H9 (cell line): ENCODE measurements around the gene RAD1. TPM values are rescaled to one million over a fixed set of nuclear protein-coding genes. Genes with fewer than 3 reads are reported as not detected.
A peak's percentile ranks its signal among the peaks of the same experiment; 100 is the strongest.

ENCODE experiments used
- DNase-seq: peaks from one replicate; pipeline ENCODE4 v3.0.0-alpha.2; 2017
- H2AFZ ChIP-seq: one replicate; pipeline ENCODE4 v1.6.1; 2013; ENCODE audit warnings: mild to moderate bottlenecking, low read length, control low read depth, moderate library complexity
- H2AK5ac ChIP-seq: 2 replicates; pipeline ENCODE4 v1.6.1; 2013; ENCODE audit warnings: low read length, control low read depth, mixed read lengths; ENCODE audit not compliant: insufficient read length
- H2BK120ac ChIP-seq: one replicate; pipeline ENCODE4 v1.6.1; 2013; ENCODE audit warnings: low read depth, mild to moderate bottlenecking, low read length, control low read depth, inconsistent platforms; ENCODE audit not compliant: poor library complexity, severe bottlenecking
- H2BK12ac ChIP-seq: 2 replicates; pipeline ENCODE4 v1.6.1; 2013; ENCODE audit warnings: low read length, control low read depth, mixed read lengths, low read depth; ENCODE audit not compliant: insufficient read length
- H2BK15ac ChIP-seq: 2 replicates; pipeline ENCODE4 v1.6.1; 2013; ENCODE audit warnings: low read depth, low read length, control low read depth
- H2BK20ac ChIP-seq: one replicate; pipeline ENCODE4 v1.6.1; 2013; ENCODE audit warnings: low read depth, mild to moderate bottlenecking, low read length, control low read depth, inconsistent platforms; ENCODE audit not compliant: poor library complexity, severe bottlenecking
- H2BK5ac ChIP-seq: 2 replicates; pipeline ENCODE4 v1.6.1; 2013; ENCODE audit warnings: low read length, control low read depth, mixed read lengths; ENCODE audit not compliant: insufficient read length
- H3K14ac ChIP-seq: 2 replicates; pipeline ENCODE4 v1.6.1; 2013; ENCODE audit warnings: low read length, control low read depth; ENCODE audit not compliant: insufficient read depth
- H3K18ac ChIP-seq: 2 replicates; pipeline ENCODE4 v1.6.1; 2013; ENCODE audit warnings: low read depth, mild to moderate bottlenecking, mixed read lengths, low read length, control low read depth; ENCODE audit not compliant: insufficient read length
- H3K23ac ChIP-seq: 2 replicates; pipeline ENCODE4 v1.6.1; 2013; ENCODE audit warnings: low read length, control low read depth, mixed read lengths, low read depth; ENCODE audit not compliant: insufficient read length
- H3K23me2 ChIP-seq: 2 replicates; pipeline ENCODE4 v1.6.1; 2013; ENCODE audit warnings: low read depth, mild to moderate bottlenecking, mixed read lengths, low read length, control low read depth; ENCODE audit not compliant: insufficient read length, poor library complexity, severe bottlenecking
- H3K27ac ChIP-seq: 2 replicates; pipeline ENCODE4 v1.5.1; 2013; ENCODE audit warnings: low read length, control low read depth, mixed read lengths, low read depth; ENCODE audit not compliant: insufficient read length
- H3K27me3 ChIP-seq: 2 replicates; pipeline ENCODE4 v1.6.1; 2013; ENCODE audit warnings: low read length, control low read depth, inconsistent platforms; ENCODE audit not compliant: insufficient read depth
- H3K4ac ChIP-seq: 2 replicates; pipeline ENCODE4 v1.6.1; 2013; ENCODE audit warnings: low read depth, mild to moderate bottlenecking, control low read depth, inconsistent platforms, low read length, moderate library complexity
- H3K4me1 ChIP-seq: 2 replicates; pipeline ENCODE4 v1.6.1; 2013; ENCODE audit warnings: low read length, control low read depth, inconsistent platforms; ENCODE audit not compliant: insufficient read depth
- H3K4me2 ChIP-seq: 2 replicates; pipeline ENCODE4 v1.6.1; 2013; ENCODE audit warnings: low read length, control low read depth, mixed read lengths; ENCODE audit not compliant: insufficient read length, insufficient read depth
- H3K56ac ChIP-seq: 2 replicates; pipeline ENCODE4 v1.6.1; 2013; ENCODE audit warnings: low read depth, mild to moderate bottlenecking, mixed read lengths, low read length, control low read depth; ENCODE audit not compliant: insufficient read length
- H3K79me1 ChIP-seq: 2 replicates; pipeline ENCODE4 v1.6.1; 2013; ENCODE audit warnings: low read depth, mild to moderate bottlenecking, moderate library complexity, low read length, control low read depth, inconsistent platforms; ENCODE audit not compliant: insufficient read depth, poor library complexity, severe bottlenecking
- H3K79me2 ChIP-seq: 2 replicates; pipeline ENCODE4 v1.6.1; 2013; ENCODE audit warnings: low read length, control low read depth, inconsistent platforms; ENCODE audit not compliant: insufficient read depth
- H3K9ac ChIP-seq: 2 replicates; pipeline ENCODE4 v1.6.1; 2013; ENCODE audit warnings: low read length, control low read depth, mixed read lengths; ENCODE audit not compliant: insufficient read length; ENCODE audit errors: extremely low read depth
- H3K9me3 ChIP-seq: one replicate; pipeline ENCODE4 v1.6.1; 2013; ENCODE audit warnings: low read depth, low read length, inconsistent platforms; ENCODE audit not compliant: control insufficient read depth
- H3T11ph ChIP-seq: one replicate; pipeline ENCODE4 v1.6.1; 2013; ENCODE audit warnings: mild to moderate bottlenecking, low read length, control low read depth, inconsistent platforms
- H4K20me1 ChIP-seq: one replicate; pipeline ENCODE4 v1.6.1; 2013; ENCODE audit not compliant: control insufficient read depth, insufficient read length, insufficient read depth
- H4K5ac ChIP-seq: 2 replicates; pipeline ENCODE4 v1.6.1; 2013; ENCODE audit warnings: low read depth, mild to moderate bottlenecking, mixed read lengths, low read length, control low read depth; ENCODE audit not compliant: insufficient read length
- H4K8ac ChIP-seq: replicated peaks from 2 replicates; pipeline ENCODE4 v1.6.1; 2013; ENCODE audit warnings: low read length, control low read depth, mixed read lengths, low read depth; ENCODE audit not compliant: insufficient read length
- H4K91ac ChIP-seq: 2 replicates; pipeline ENCODE4 v1.6.1; 2013; ENCODE audit warnings: low read depth, mild to moderate bottlenecking, moderate library complexity, mixed read lengths, low read length, control low read depth; ENCODE audit not compliant: insufficient read length
- H3K27ac Mint-ChIP-seq, 3 experiments: 2 replicates in 2 of 3; 3 replicates in 1 of 3; pipeline ENCODE4 v1.8.0; 2020 to 2021; ENCODE audit warnings: mixed read lengths in 3 of 3, mild to moderate bottlenecking in 1 of 3, moderate library complexity in 1 of 3
- H3K27me3 Mint-ChIP-seq: 2 replicates; pipeline ENCODE4 v1.8.0; 2021; ENCODE audit warnings: low read depth, mild to moderate bottlenecking, moderate library complexity, mixed read lengths
- H3K36me3 Mint-ChIP-seq, 3 experiments: 2 replicates in 2 of 3; 3 replicates in 1 of 3; pipeline ENCODE4 v1.8.0; 2020 to 2021; ENCODE audit warnings: low read depth in 3 of 3, mixed read lengths in 3 of 3; ENCODE audit not compliant: insufficient read depth in 1 of 3
- H3K4me1 Mint-ChIP-seq, 2 experiments: 2 replicates each; pipeline ENCODE4 v1.8.0; 2020; ENCODE audit warnings: mixed read lengths in 2 of 2
- H3K4me3 Mint-ChIP-seq, 2 experiments: 2 replicates in 1 of 2; 3 replicates in 1 of 2; pipeline ENCODE4 v1.8.0; 2020 to 2021; ENCODE audit warnings: mild to moderate bottlenecking in 2 of 2, mixed read lengths in 2 of 2, moderate library complexity in 1 of 2
- H3K9me3 Mint-ChIP-seq, 2 experiments: 2 replicates in 1 of 2; 3 replicates in 1 of 2; pipeline ENCODE4 v1.8.0; 2020; ENCODE audit warnings: mild to moderate bottlenecking in 2 of 2, mixed read lengths in 2 of 2, moderate library complexity in 1 of 2
- WGBS: extraction: QIAGEN DNeasy Blood & Tissue Kit; methylation state at CpG from one replicate; pipeline ENCODE4 v1.1.7; 2013; ENCODE audit warnings: missing lambda C conversion rate, low lambda C conversion rate, mixed read lengths; ENCODE audit not compliant: insufficient read length; ENCODE audit errors: extremely low coverage; 5-methylcytosine and 5-hydroxymethylcytosine counted together
- total RNA-seq: library from RNA; stranded (reverse); gene quantifications from 2 replicates; pipeline ENCODE4 v1.2.1, GENCODE V29; 2021
- TF ChIP-seq, protein P1 (sequence below): fragments of 200-600 bp; sonication (generic); conservative IDR thresholded peaks from 3 replicates; pipeline ENCODE4 v1.8.0; 2021; ENCODE audit warnings: antibody characterized with exemption, mild to moderate bottlenecking

Gene RAD1
- total RNA-seq, 1 experiment from 2014 or later: 39.5 TPM

GRCh38 chr5:34927785-34928184, 12.5 kb upstream of the RAD1 start:
- H3K4me1 Mint-ChIP-seq: peaks cover 17 to 23% of the 10 kb centered on the region in 2 experiments
- no peak overlapping the region for H3K27ac ChIP-seq

More at GRCh38 chr5:34927785-34928184, 12.5 kb upstream of the RAD1 start:
- H4K5ac ChIP-seq: no peak overlapping the region
- H2BK120ac ChIP-seq: no peak overlapping the region
- H3K18ac ChIP-seq: no peak overlapping the region
- no peak overlapping the region for H2BK20ac ChIP-seq
- no peak overlapping the region for H3K4me2 ChIP-seq
- H3K14ac ChIP-seq: no peak overlapping the region
- no peak overlapping the region for H2BK5ac ChIP-seq
- H2AFZ ChIP-seq: no peak overlapping the region
- no peak overlapping the region for H3K23ac ChIP-seq
- H3K79me2 ChIP-seq: peaks cover 8% of the 10 kb centered on the region; the same call in 1 of the 2 replicates
- no CpG with 5 or more reads among the region's 5 CpGs for WGBS
- peaks cover 6% of the 10 kb centered on the region for H3K23me2 ChIP-seq
- H4K20me1 ChIP-seq: no peaks in the 10 kb centered on the region
- H3K27me3 ChIP-seq: no peaks in the 10 kb centered on the region
- H4K91ac ChIP-seq: no peak overlapping the region
- DNase-seq: peak; percentile 34
- Mint-ChIP-seq H3K27me3 (no peaks in the 10 kb centered on the region), H3K27ac (peak overlapping the region in 1 of 3 experiments; percentile 70; a peak in 1 of 7 replicates), H3K4me3 (peak overlapping the region in 1 of 2 experiments; percentile 44; a peak in 1 of 5 replicates), H3K9me3 (no peaks in the 10 kb centered on the region; a peak in 1 of 5 replicates), H3K36me3 (peaks cover 20 to 49% (median 43%) of the 10 kb centered on the region in 3 experiments)
- H3K4ac ChIP-seq: no peak overlapping the region
- H3K9ac ChIP-seq: no peak overlapping the region
- no peaks in the 10 kb centered on the region for H3K9me3 ChIP-seq
- no peaks in the 10 kb centered on the region; the same call in 1 of the 2 replicates for H3K4me1 ChIP-seq
- TF ChIP-seq, protein P1, sequence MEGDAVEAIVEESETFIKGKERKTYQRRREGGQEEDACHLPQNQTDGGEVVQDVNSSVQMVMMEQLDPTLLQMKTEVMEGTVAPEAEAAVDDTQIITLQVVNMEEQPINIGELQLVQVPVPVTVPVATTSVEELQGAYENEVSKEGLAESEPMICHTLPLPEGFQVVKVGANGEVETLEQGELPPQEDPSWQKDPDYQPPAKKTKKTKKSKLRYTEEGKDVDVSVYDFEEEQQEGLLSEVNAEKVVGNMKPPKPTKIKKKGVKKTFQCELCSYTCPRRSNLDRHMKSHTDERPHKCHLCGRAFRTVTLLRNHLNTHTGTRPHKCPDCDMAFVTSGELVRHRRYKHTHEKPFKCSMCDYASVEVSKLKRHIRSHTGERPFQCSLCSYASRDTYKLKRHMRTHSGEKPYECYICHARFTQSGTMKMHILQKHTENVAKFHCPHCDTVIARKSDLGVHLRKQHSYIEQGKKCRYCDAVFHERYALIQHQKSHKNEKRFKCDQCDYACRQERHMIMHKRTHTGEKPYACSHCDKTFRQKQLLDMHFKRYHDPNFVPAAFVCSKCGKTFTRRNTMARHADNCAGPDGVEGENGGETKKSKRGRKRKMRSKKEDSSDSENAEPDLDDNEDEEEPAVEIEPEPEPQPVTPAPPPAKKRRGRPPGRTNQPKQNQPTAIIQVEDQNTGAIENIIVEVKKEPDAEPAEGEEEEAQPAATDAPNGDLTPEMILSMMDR: no peak
- H3K56ac ChIP-seq: no peak overlapping the region
- H2AK5ac ChIP-seq: no peak overlapping the region
- H2BK12ac ChIP-seq: no peak overlapping the region
- no peak overlapping the region for H2BK15ac ChIP-seq
- peaks cover 6% of the 10 kb centered on the region for H3K79me1 ChIP-seq
- no peak overlapping the region for H3T11ph ChIP-seq
- H4K8ac ChIP-seq: no peak overlapping the region
